GM12892 (cell line): ENCODE measurements around the gene VSIR.
A peak's percentile ranks its signal among the peaks of the same experiment; 100 is the strongest.

Source experiments
- DNase-seq: peaks from one replicate; pipeline ENCODE4 v3.0.0; 2011; ENCODE audit not compliant: insufficient read length
- FAIRE-seq: peaks from 2 replicates; lab custom pipeline; 2011; peaks lifted over from hg19 to GRCh38; lab: Jason Lieb, UNC
- POLR2A ChIP-seq: IDR thresholded peaks from 2 replicates; pipeline ENCODE4 v1.6.1; 2011; ENCODE audit warnings: low read depth, low read length, control low read depth
- POLR2AphosphoS5 ChIP-seq: IDR thresholded peaks from 2 replicates; pipeline ENCODE4 v1.6.1; 2011; ENCODE audit warnings: low read depth, low read length, control low read depth
- TAF1 ChIP-seq: IDR thresholded peaks from 2 replicates; pipeline ENCODE4 v1.6.1; 2011; ENCODE audit warnings: low read depth, mild to moderate bottlenecking, control low read depth, low read length, borderline replicate concordance

Gene VSIR

DNA sequence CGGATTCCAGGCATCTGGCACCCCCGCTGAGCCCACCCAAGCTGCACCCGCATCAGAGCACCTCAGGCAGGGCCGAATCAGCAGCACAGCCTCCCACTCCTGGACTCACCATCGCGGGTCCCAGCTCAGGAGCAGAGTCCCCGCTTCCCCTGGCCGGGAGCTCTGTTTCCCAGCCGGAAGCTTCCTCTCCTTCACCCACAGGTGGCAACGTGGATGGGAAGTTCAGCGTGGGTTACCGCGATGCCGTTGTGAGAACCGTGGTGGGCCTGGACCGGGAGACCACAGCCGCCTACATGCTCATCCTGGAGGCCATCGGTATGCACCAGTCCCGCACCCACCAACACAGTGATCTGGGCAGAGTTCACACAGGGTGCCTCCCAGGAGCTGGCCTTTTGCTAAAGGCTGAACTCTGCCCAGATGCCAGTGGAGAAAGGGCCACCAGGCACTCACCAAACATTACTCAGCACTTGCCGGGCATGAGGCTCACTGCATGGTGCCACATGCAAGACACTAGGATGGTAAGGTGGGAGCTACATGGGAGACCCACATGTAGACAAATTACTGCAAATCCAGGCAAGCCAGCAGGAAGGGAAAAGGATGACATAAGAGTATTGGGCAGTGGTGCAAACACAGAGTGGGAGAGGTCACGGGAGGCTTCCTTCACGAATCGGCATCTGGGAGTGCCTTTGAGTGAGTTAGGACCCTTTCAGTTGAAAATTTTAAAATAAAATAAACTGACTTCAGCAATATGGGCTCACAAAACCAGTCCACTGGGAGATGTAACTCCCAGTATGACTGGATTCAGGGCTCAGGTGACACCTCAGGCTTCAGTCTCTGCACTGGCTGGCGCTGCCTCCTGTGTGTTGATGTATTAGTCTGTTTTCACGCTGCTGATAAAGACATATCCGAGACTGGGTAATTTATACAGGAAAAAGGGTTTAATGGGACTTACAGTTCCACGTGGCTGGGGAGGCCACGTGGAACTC is 64.1 kb downstream of the VSIR start:
- no peak for DNase-seq
- FAIRE-seq, result peak; percentile 71
- TF ChIP-seq POLR2AphosphoS5 (no peak), TAF1 (no peak), POLR2A (no peak)

DNA sequence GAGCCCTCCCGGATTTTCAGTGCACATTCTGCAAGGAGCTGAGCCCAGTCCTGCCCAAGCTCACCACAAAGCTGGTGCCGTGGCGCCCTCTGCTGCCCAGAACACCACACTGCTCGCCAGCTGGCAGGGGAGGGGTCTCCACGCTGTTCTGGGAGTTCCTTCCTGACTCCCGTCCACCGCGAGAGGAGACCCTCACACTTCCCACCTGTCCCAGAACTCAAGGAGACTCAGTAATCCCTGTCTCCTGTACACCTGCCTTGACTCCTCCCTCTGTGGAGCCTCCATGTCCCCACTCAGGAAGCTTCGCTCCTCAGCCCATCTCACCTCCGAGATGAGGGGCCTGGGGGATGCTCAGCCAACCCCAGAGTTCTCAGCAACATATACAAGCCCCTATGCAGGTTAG is 65.0 kb downstream of the VSIR start:
- no peak for TF ChIP-seq POLR2AphosphoS5
- TF ChIP-seq TAF1, result no peak
- TF ChIP-seq POLR2A, result no peak
- FAIRE-seq, result peak; percentile 90
- DNase-seq, result peak; percentile 68

DNA sequence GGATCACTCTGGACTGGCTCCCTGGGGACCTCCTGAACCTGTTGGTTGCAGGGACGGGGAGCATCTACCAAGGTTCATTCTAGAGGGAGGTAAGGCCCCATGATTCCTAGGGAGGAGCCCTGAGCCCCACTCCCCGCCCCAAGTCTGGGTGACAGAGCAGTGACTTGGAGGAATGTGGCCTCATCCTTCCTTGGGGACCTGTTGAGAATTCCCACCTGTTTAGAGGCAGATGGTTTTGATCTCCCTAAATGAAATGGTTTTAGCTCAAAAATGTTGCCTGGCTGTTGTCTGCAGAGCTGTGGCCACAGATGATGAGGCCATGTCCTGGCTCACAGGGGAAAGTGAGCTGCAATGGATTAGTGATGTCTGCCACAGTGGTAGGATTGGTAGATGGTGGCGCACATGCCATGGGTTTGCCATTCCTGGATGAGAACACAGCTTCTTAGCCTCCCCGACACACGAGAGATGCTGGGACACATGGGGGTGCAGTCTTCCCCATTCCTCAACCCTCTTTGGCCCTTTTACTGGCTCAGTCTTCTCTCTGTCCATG is 66.0 kb downstream of the VSIR start:
- TF ChIP-seq TAF1 (no peak), POLR2AphosphoS5 (no peak), POLR2A (no peak)
- DNase-seq, result no peak
- FAIRE-seq, result no peak

DNA sequence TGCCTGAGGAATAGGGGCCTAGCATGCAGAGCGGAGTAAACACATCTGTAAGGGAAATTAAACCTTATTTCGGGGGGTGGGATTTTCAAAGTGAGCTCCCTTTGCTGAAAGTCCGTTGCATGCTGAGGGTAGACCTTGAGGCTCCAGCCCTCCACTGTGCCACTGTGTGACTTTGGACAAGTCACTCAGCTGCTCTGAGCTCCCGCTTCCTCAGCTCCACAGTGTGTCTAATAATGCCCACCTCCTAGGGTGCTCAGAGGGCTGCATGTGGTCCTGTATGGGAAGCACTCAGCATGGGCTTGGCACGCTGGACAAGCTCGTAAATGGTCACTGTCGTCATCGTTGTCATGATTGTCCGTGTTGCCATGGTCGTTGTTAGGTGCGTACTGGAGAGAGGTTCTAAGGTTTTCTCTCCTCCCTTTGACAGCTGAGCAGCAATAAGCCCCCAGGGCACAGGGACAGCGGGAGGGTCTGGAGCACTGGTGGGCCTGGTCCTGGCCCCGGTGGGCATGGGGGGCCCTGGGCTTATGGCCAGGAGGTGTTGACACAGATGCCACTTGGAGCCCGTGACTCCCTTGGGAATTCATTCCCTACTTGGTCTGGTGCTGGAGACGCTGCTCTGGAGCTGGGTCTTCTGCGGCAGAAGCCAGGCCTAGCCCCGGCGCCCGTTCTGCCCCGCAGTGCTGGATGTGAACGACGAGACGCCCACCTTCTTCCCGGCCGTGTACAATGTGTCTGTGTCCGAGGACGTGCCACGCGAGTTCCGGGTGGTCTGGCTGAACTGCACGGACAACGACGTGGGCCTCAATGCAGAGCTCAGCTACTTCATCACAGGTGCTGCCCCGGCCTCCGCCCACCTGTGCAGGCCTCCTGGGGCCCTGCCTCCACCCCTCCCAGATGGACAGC is 66.9 kb downstream of the VSIR start:
- no peak for DNase-seq
- FAIRE-seq, result no peak
- TF ChIP-seq POLR2A, result no peak
- no peak for TF ChIP-seq TAF1
- TF ChIP-seq POLR2AphosphoS5, result no peak

DNA sequence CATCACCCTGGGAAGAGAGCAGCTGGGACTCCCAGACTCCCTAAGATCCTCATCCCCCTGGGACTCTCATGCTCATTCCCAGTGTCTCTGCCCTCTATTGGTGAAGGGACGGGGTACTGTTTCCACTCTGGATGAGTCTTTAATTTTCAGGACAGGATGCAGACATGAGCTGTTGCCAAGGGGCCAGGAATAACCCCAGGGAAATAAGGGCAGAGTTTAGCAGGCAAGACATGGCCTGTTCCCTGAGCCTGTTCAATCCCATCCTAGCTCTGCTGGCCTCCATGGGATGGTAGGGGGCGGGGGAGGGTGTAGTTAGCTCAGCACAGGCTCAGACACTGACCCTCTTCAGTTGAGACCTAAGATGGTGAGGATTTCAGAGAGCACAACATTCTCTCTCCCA is 67.7 kb downstream of the VSIR start:
- DNase-seq (no peak), FAIRE-seq (no peak)

DNA sequence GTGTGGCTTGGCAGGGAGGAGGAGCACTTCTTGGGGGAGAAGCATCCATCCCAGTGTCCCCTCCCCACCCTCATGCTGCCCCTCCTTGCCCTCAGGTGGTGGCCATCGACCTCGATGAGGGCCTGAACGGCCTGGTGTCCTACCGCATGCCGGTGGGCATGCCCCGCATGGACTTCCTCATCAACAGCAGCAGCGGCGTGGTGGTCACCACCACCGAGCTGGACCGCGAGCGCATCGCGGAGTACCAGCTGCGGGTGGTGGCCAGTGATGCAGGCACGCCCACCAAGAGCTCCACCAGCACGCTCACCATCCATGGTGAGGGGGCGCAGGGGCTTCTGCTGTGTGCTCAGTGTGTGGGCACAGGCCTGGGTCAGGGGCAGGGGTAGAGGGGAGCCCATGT is 68.5 kb downstream of the VSIR start:
- FAIRE-seq, result no peak
- no peak for DNase-seq

More for the DNA sequence above, 67.7 kb downstream of the VSIR start:
- TF ChIP-seq POLR2AphosphoS5 (no peak), TAF1 (no peak), POLR2A (no peak)

DNA sequence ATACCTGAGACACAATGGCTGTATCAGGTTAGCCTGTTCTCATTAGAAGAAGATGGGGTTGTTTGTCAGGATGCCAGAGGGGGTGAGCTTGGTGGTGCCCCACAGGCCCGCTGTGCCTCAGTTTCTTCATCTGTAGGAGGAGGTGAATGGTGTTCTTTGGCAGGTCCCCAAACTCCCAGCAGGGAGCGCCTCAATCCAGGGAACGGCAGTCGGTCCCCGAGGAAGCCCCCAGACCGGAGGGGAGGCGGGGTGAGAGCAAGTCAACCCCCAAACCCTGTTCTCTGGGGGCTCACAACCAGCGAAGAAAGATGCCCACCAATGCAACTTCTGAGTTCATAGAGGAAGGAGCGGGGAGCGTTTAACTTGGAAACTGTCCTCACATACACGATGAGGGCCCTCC is 69.7 kb downstream of the VSIR start:
- no peak for TF ChIP-seq POLR2AphosphoS5
- TF ChIP-seq POLR2A, result no peak
- TF ChIP-seq TAF1, result no peak
- no peak for DNase-seq
- no peak for FAIRE-seq

More for the DNA sequence above, 68.5 kb downstream of the VSIR start:
- no peak for TF ChIP-seq POLR2A
- TF ChIP-seq POLR2AphosphoS5, result no peak
- TF ChIP-seq TAF1, result no peak

DNA sequence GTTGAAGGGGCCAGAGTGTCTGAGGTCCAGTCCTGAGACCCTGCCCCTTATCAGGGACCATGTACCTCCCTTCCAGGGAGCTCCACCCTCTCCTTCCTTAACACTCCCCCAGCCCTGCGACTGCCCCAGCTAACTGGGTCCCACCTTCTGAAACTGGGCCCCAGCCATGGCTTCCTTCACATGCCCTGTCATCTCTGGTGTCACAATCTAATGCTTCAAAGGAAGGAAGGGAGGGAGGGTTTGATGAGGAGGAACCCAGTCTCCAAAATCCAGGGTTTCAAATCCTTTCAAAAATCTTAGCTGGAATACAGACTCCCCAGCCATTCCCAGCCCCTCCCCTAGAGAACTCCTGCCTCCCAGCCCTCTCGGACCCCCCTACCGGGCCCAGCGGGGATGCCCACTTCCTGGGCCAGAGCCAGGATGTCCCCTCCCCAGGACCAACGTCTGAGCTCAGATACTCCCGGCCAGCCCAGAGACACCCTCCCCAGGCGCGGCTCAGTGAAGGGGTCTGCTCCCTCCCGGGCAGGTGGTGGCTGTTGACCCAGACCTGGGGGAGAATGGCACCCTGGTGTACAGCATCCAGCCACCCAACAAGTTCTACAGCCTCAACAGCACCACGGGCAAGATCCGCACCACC is 71.7 kb downstream of the VSIR start:
- TF ChIP-seq POLR2A (no peak), POLR2AphosphoS5 (no peak), TAF1 (no peak)
- FAIRE-seq (no peak), DNase-seq (no peak)

DNA sequence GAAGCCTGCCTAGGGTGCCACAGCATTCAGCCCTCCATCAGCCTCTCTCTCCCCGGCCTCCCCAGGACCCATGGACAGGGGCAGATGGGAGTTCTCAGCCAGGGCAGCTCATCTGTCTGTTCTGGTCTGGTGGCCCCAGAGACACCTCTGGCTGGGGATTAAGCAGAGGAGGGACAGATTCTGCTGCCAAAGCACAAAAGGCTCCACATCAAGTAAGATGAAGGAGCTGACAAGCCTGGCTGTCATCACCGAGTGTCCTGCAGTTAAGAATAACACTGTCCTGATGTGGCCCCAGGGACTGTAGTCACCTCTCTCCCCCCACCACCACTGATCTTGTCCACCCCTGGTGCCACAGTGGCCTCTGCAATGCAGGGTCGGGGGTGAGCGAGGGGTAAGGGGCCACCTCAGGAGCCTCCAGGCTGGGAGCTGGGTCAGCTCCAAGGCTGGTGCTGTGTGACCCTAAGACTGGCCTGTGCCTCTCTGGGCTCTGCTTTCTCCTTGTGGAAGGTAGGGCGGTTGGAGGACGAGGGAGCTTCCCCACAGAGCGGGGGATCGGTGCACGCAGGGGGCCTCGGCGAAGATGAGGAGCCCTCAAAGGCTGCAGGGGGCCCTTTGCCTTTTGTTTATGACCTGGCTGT is 72.5 kb downstream of the VSIR start:
- DNase-seq, result no peak
- no peak for TF ChIP-seq POLR2A
- no peak for TF ChIP-seq TAF1
- TF ChIP-seq POLR2AphosphoS5, result no peak
- no peak for FAIRE-seq

DNA sequence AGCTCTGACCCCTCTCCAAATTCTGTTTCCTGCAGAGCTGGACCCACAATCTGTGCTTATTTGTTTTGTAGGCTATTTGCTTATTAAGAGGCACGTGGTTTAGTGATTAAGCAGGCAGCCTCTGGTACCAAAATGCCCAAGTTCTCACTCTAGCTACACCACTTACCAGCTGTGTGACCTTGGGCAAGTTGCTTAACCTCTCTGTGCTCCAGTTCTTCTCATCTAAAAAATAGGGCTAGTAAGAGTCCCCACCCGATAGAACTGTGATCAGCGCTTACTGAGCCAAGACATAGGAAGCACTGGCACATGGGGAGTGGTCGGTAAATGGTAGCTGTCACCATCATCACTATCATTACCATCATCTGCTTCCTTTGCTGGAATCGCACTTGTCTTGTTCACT is 74.6 kb downstream of the VSIR start:
- no peak for FAIRE-seq

More for the DNA sequence above, 74.6 kb downstream of the VSIR start:
- TF ChIP-seq POLR2A (no peak), TAF1 (no peak), POLR2AphosphoS5 (no peak)
- DNase-seq, result no peak
